Testis (tissue), 3 donors: Measurements from ENCODE around the gene MATCAP1. TPM values are rescaled to one million over a fixed set of nuclear protein-coding genes. Genes with fewer than 3 reads are reported as not detected.

ENCODE experiments used
- DNase-seq: peaks from one replicate; pipeline ENCODE4 v3.0.0-alpha.2; 2019
- H3K27ac ChIP-seq, 2 donors: fragments of 200-600 bp; sonication (generic); one replicate each; pipeline ENCODE4 v1.5.1; 2019
- H3K27me3 ChIP-seq: fragments of 200-600 bp; sonication (generic); one replicate; pipeline ENCODE4 v1.5.1; 2019
- H3K36me3 ChIP-seq: fragments of 200-600 bp; sonication (generic); one replicate; pipeline ENCODE4 v1.5.1; 2017; ENCODE audit warnings: low read depth; ENCODE audit errors: missing control alignments
- H3K4me1 ChIP-seq: fragments of 200-600 bp; sonication (generic); one replicate; pipeline ENCODE4 v1.5.1; 2019
- H3K4me3 ChIP-seq, 2 donors: fragments of 200-600 bp; sonication (generic); one replicate each; pipeline ENCODE4 v1.5.1; 2017 to 2019
- H3K9me3 ChIP-seq: fragments of 200-600 bp; sonication (generic); one replicate; pipeline ENCODE4 v1.5.1; 2017
- CTCF ChIP-seq, 3 experiments: fragments of 450-650 bp in 2 of 3; fragments of 200-600 bp in 1 of 3; sonication (generic) in 1 of 3; IDR thresholded peaks; one replicate each; pipeline ENCODE4 v1.5.1; 2016 to 2019; ENCODE audit warnings: antibody characterized with exemption in 3 of 3, mild to moderate bottlenecking in 2 of 3, moderate library complexity in 1 of 3
- POLR2A ChIP-seq: fragments of 450-650 bp; IDR thresholded peaks from one replicate; pipeline ENCODE4 v1.6.1; 2017; ENCODE audit warnings: antibody characterized with exemption, mild to moderate bottlenecking, moderate library complexity
- WGBS, 2 donors: methylation state at CpG; one replicate each; pipeline ENCODE4 v1.1.5; 2018; 5-methylcytosine and 5-hydroxymethylcytosine counted together
- intact Hi-C: fragments of 100-400 bp; cut with DNase I; formaldehyde crosslinking; loops from one replicate; pipeline ENCODE4 v1.15.1; 2023; ENCODE audit warnings: low total_unique reads
- polyA plus RNA-seq: library from polyadenylated mRNA; stranded (reverse); fragments of 350-450 nt; fragmentation: Illumina TruSeq; extraction: RNeasy Lipid Tissue Mini Kit (QIAGEN cat#74804); gene quantifications from one replicate; pipeline ENCODE4 v1.2.3, GENCODE V29; 2014; ENCODE audit warnings: low read depth, low replicate concordance; ENCODE audit not compliant: insufficient read depth
- total RNA-seq, 2 donors: library from RNA; depleted of rRNA; stranded (reverse); fragments of >200 nt; gene quantifications; one replicate each; pipeline ENCODE4 v1.2.3, GENCODE V29; 2016

MATCAP1 gene
- total and polyA plus RNA-seq, 3 donors from 2014 or later = 44.6 to 89.4 (median 65.1) TPM

GRCh38 chr16:67228034-67228785, 44.4 kb upstream of the MATCAP1 start:
- Histone ChIP-seq H3K9me3 (no peaks in the 10 kb centered on the region), H3K27me3 (no peaks in the 10 kb centered on the region), H3K4me1 (peaks cover 11% of the 10 kb centered on the region), H3K4me3 (no peak overlapping the region), H3K36me3 (no peaks in the 10 kb centered on the region), H3K27ac (no peak overlapping the region)
- DNase-seq = no peak
- TF ChIP-seq POLR2A (no peak), CTCF (IDR thresholded peaks at IDR 0.05) (no peak)
- intact Hi-C loops = no loop called here
- WGBS, 2 donors = 71 to 83% methylated on average over 9 of the region's 9 CpGs

DNA sequence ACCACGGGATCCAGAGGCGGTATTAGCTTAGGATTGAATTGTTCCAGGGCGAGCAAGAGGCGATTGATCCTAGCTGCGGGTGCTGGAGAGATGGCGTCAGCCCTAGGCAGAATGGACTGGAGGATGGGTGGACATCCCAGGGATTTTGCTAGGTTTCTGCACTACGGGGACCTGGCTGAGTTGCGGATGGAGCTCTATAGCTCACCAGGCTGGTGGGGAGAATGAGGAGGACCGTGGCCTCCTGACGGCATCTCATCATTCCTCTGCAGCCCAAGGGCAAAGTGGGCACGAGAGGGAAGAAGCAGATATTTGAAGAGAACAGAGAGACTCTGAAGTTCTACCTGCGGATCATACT, 43.8 kb upstream of the MATCAP1 start:
- no peaks in the 10 kb centered on the region for H3K9me3 ChIP-seq
- H3K27me3 ChIP-seq = no peaks in the 10 kb centered on the region
- no peaks in the 10 kb centered on the region for H3K36me3 ChIP-seq
- 7 to 15% methylated on average over 12 of the region's 12 CpGs for WGBS, 2 donors
- peak overlapping the region in 1 of 2 donors; percentile 53 for H3K27ac ChIP-seq
- TF ChIP-seq CTCF (IDR thresholded peaks at IDR 0.05) = no peak
- no peak for TF ChIP-seq POLR2A
- peaks cover 11% of the 10 kb centered on the region for H3K4me1 ChIP-seq
- no peak for DNase-seq
- intact Hi-C loops = no loop called here
- peak overlapping the region; percentile 93 to 97 for H3K4me3 ChIP-seq

GRCh38 chr16:67226804-67227566, 43.2 kb upstream of the MATCAP1 start, which contains the start of gene TMEM208:
Gene TMEM208, plus strand, starts transcription at chr16:67227130. Its CDS starts 89 bp downstream, at chr16:67227219.
- DNase-seq = peak; percentile 99
- H3K27ac ChIP-seq = peak within 1 kb of the TSS; percentile 53 to 81
- peak in 2 of 3 experiments; percentile 13 to 28 for TF ChIP-seq CTCF (IDR thresholded peaks at IDR 0.05)
- peak; percentile 4 for TF ChIP-seq POLR2A
- peak within 1 kb of the TSS; percentile 93 to 97 for H3K4me3 ChIP-seq
- peaks cover 11% of the 10 kb centered on the region for H3K4me1 ChIP-seq
- intact Hi-C loops = no loop called here
- no peaks in the 10 kb centered on the region for H3K9me3 ChIP-seq
- H3K27me3 ChIP-seq = no peaks in the 10 kb centered on the region
- 0% methylated on average over 40 to 46 of the region's 46 CpGs for WGBS, 2 donors
- H3K36me3 ChIP-seq = no peaks in the 10 kb centered on the region

DNA sequence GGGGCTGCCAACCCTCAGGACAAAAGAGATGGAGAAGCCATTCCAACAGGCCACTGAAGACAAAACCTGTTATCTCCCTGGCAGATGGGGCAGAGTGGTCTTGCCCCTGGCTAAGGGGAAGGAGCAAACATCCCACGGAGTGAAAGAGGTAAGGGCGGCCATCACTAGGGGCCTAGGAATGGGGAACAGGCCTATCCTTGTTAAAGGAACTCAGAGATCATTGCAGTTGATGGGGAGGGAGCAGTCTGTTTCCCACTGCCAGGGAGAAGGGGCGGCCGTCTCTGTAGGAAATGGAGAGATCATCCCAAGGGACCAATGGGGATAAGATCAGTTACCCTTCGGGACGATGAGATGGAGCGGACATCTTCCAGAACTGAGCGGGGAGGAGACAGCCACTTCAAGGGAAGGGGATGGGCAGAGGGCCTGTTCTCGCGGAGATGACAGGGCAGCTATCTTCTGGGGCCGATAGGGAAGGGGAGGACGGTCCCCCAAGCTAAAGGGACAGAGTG, 42.6 kb upstream of the MATCAP1 start:
- Histone ChIP-seq H3K4me1 (peaks cover 11% of the 10 kb centered on the region), H3K27me3 (no peaks in the 10 kb centered on the region), H3K27ac (peak overlapping the region; percentile 53 to 81), H3K9me3 (no peaks in the 10 kb centered on the region), H3K36me3 (no peaks in the 10 kb centered on the region), H3K4me3 (peak overlapping the region; percentile 93 to 97)
- intact Hi-C loops = no loop called here
- 2 to 5% methylated on average over 12 of the region's 12 CpGs for WGBS, 2 donors
- DNase-seq = no peak
- TF ChIP-seq POLR2A = no peak
- TF ChIP-seq CTCF (IDR thresholded peaks at IDR 0.05) = no peak
